ENCODE measurements around the gene ST7.
"Not testable (repeated sequence)": the region's sequence is repeated elsewhere in the genome, so short reads cannot be mapped to it uniquely, and the experiment has no call there.

Gene ST7

DNA sequence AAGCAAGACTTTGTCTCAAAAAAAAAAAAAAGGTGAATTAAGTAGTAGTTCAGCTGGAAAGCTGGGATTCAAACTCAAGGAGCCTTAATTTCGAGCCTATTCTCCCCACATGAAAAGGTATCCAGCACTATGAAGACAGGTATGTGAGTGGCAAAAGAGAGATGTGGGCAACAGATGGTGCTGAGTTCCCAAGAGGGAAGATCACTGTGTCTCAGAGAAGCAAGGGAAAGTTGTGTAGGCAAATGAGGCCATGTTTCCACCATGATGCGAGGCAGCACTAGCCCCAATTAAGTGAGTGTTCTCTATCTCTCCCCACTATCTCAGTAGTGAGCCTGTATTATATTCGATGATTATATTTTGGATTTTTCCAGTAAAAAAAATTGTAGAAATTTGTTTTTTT, 19.8 kb upstream of the ST7 start:
- no peak overlapping the region for H2AFZ ChIP-seq (ENCODE audit: low read length)

DNA sequence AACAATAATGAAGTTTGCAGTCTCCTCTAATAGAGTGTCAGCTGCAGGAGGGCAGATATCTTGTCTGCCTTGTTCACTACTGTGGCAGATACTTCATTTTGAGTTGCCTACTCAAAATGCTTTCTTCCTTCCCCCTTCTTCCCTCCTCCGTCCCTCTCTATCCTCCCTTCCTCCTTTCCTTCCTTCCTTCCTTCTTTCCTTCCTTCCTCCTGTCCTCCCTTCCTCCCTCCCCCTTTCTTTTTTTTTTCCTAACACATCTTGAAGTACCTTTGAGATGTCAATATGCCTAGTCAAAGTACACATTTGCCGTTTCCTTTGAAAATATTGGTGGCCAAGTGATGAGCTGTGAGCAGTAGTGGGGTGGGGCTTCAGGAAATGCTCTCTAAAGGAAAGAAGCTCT, 18.7 kb upstream of the ST7 start:
- Histone ChIP-seq H3F3A (ENCODE audit: low read depth) (no peaks in the 10 kb centered on the region), H3K36me3 (ENCODE audit: insufficient read depth, low read length) (no peaks in the 10 kb centered on the region), H3K9me3 (ENCODE audit: insufficient read depth, low read depth, low read length) (no peaks in the 10 kb centered on the region), H3K4me1 (ENCODE audit: insufficient read depth, low read length, poor library complexity, severe bottlenecking) (no peaks in the 10 kb centered on the region), H3K9ac (ENCODE audit: low read depth, low read length, poor library complexity, severe bottlenecking) (no peak overlapping the region), H3K27me3 (ENCODE audit: insufficient read depth, low read length, poor library complexity, severe bottlenecking) (no peaks in the 10 kb centered on the region), H3K79me2 (ENCODE audit: insufficient read depth, low read length) (no peaks in the 10 kb centered on the region), H3K9me2 (replicated peaks; ENCODE audit: low read depth, low read length) (no peaks in the 10 kb centered on the region), H2AFZ (ENCODE audit: low read length) (no peak overlapping the region), H3K4me3 (ENCODE audit: low read length, poor library complexity, severe bottlenecking) (no peak overlapping the region), H4K20me1 (ENCODE audit: insufficient read depth, low read length, poor library complexity, severe bottlenecking) (no peaks in the 10 kb centered on the region), H3K4me2 (ENCODE audit: low read depth, low read length, poor library complexity, severe bottlenecking) (no peak overlapping the region)
- TF ChIP-seq EZH2phosphoT487 (IDR thresholded peaks at IDR 0.05; ENCODE audit: borderline replicate concordance) = no peak

More for the DNA sequence above, 19.8 kb upstream of the ST7 start:
- H4K20me1 ChIP-seq (ENCODE audit: insufficient read depth, low read length, poor library complexity, severe bottlenecking) = no peaks in the 10 kb centered on the region
- H3K4me2 ChIP-seq (ENCODE audit: low read depth, low read length, poor library complexity, severe bottlenecking) = no peak overlapping the region
- no peaks in the 10 kb centered on the region for H3K9me2 ChIP-seq (replicated peaks; ENCODE audit: low read depth, low read length)
- TF ChIP-seq, protein P1, sequence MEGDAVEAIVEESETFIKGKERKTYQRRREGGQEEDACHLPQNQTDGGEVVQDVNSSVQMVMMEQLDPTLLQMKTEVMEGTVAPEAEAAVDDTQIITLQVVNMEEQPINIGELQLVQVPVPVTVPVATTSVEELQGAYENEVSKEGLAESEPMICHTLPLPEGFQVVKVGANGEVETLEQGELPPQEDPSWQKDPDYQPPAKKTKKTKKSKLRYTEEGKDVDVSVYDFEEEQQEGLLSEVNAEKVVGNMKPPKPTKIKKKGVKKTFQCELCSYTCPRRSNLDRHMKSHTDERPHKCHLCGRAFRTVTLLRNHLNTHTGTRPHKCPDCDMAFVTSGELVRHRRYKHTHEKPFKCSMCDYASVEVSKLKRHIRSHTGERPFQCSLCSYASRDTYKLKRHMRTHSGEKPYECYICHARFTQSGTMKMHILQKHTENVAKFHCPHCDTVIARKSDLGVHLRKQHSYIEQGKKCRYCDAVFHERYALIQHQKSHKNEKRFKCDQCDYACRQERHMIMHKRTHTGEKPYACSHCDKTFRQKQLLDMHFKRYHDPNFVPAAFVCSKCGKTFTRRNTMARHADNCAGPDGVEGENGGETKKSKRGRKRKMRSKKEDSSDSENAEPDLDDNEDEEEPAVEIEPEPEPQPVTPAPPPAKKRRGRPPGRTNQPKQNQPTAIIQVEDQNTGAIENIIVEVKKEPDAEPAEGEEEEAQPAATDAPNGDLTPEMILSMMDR (conservative IDR thresholded peaks at IDR 0.05; ENCODE audit: low read length) = no peak
- TF ChIP-seq EZH2phosphoT487 (IDR thresholded peaks at IDR 0.05; ENCODE audit: borderline replicate concordance) = no peak
- no peaks in the 10 kb centered on the region for H3F3A ChIP-seq (ENCODE audit: low read depth)
- no peaks in the 10 kb centered on the region for H3K27me3 ChIP-seq (ENCODE audit: insufficient read depth, low read length, poor library complexity, severe bottlenecking)
- no peak overlapping the region for H3K4me3 ChIP-seq (ENCODE audit: low read length, poor library complexity, severe bottlenecking)
- no peaks in the 10 kb centered on the region for H3K9me3 ChIP-seq (ENCODE audit: insufficient read depth, low read depth, low read length)
- H3K9ac ChIP-seq (ENCODE audit: low read depth, low read length, poor library complexity, severe bottlenecking) = no peak overlapping the region
- no peaks in the 10 kb centered on the region for H3K4me1 ChIP-seq (ENCODE audit: insufficient read depth, low read length, poor library complexity, severe bottlenecking)
- no peaks in the 10 kb centered on the region for H3K79me2 ChIP-seq (ENCODE audit: insufficient read depth, low read length)
- no peaks in the 10 kb centered on the region for H3K36me3 ChIP-seq (ENCODE audit: insufficient read depth, low read length)

DNA sequence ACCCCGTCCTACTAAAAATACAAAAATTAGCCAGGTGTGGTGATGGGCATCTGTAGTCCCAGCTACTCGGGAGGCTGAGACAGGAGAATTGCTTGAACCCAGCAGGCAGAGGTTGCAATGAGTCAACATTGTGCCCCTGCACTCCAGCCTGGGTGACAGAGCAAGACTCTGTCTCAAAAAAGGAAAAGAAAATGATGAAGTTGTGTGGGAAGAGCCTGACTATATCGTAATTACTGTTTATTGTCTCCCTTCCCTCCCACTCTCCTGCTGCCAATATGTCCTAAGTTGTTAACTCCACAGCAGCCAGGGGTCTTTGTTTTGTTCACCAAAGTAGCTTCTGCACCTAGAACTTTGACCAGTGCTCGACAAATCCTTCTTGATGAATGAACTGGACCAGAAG, 16.5 kb upstream of the ST7 start:
- not testable (repeated sequence) for H3K9me2 ChIP-seq (replicated peaks; ENCODE audit: low read depth, low read length); H2AFZ ChIP-seq (ENCODE audit: low read length); H3K4me3 ChIP-seq (ENCODE audit: low read length, poor library complexity, severe bottlenecking)

DNA sequence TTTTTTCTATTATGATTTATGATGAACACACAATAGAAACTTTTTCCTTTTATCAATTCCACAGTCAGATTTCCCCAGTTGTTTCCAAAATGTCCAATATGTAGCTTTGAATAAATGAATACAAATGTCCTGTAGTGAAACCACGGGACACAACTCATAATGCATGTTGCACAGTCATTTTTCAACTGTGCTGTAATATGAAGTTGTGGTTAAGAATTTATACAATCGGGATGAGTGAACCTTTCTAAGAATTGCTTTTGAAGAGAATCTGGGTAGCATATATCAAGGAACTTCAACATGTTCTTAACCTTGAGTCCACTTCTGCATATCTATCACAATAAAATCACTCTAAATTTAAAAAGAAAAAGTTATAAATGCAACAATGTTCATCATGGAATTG, 14.6 kb upstream of the ST7 start:
- Histone ChIP-seq H3K9me2 (replicated peaks; ENCODE audit: low read depth, low read length) (no peaks in the 10 kb centered on the region), H3K4me3 (ENCODE audit: low read length, poor library complexity, severe bottlenecking) (no peak overlapping the region), H3K79me2 (ENCODE audit: insufficient read depth, low read length) (no peaks in the 10 kb centered on the region), H4K20me1 (ENCODE audit: insufficient read depth, low read length, poor library complexity, severe bottlenecking) (no peaks in the 10 kb centered on the region), H3K27me3 (ENCODE audit: insufficient read depth, low read length, poor library complexity, severe bottlenecking) (no peaks in the 10 kb centered on the region), H3K9me3 (ENCODE audit: insufficient read depth, low read depth, low read length) (no peaks in the 10 kb centered on the region), H3K9ac (ENCODE audit: low read depth, low read length, poor library complexity, severe bottlenecking) (no peak overlapping the region), H3K36me3 (ENCODE audit: insufficient read depth, low read length) (no peaks in the 10 kb centered on the region), H2AFZ (ENCODE audit: low read length) (no peak overlapping the region), H3F3A (ENCODE audit: low read depth) (no peaks in the 10 kb centered on the region), H3K4me2 (ENCODE audit: low read depth, low read length, poor library complexity, severe bottlenecking) (no peak overlapping the region), H3K4me1 (ENCODE audit: insufficient read depth, low read length, poor library complexity, severe bottlenecking) (no peaks in the 10 kb centered on the region)
- TF ChIP-seq, protein P1 (conservative IDR thresholded peaks at IDR 0.05; ENCODE audit: low read length) = no peak
- no peak for TF ChIP-seq EZH2phosphoT487 (IDR thresholded peaks at IDR 0.05; ENCODE audit: borderline replicate concordance)

More for the DNA sequence above, 16.5 kb upstream of the ST7 start:
- H3K27me3 ChIP-seq (ENCODE audit: insufficient read depth, low read length, poor library complexity, severe bottlenecking); H3K9me3 ChIP-seq (ENCODE audit: insufficient read depth, low read depth, low read length); H3K9ac ChIP-seq (ENCODE audit: low read depth, low read length, poor library complexity, severe bottlenecking); H3K36me3 ChIP-seq (ENCODE audit: insufficient read depth, low read length); H3K79me2 ChIP-seq (ENCODE audit: insufficient read depth, low read length); H4K20me1 ChIP-seq (ENCODE audit: insufficient read depth, low read length, poor library complexity, severe bottlenecking); H3K4me1 ChIP-seq (ENCODE audit: insufficient read depth, low read length, poor library complexity, severe bottlenecking); H3F3A ChIP-seq (ENCODE audit: low read depth); H3K4me2 ChIP-seq (ENCODE audit: low read depth, low read length, poor library complexity, severe bottlenecking): not testable (repeated sequence)
